NOMO-1 treated with DMSO at 0.1 percent for 48 hours (cell line): ENCODE results near the gene TECPR2.

Source experiments
- DNase-seq: peaks from one replicate; lab custom pipeline; 2025; ENCODE audit not compliant: unreplicated experiment; lab: John Stamatoyannopoulos, UW

The TECPR2 gene

GRCh38 chr14:102421411-102422057, 58.8 kb downstream of the TECPR2 start:
- DNase-seq, result no peak

DNA sequence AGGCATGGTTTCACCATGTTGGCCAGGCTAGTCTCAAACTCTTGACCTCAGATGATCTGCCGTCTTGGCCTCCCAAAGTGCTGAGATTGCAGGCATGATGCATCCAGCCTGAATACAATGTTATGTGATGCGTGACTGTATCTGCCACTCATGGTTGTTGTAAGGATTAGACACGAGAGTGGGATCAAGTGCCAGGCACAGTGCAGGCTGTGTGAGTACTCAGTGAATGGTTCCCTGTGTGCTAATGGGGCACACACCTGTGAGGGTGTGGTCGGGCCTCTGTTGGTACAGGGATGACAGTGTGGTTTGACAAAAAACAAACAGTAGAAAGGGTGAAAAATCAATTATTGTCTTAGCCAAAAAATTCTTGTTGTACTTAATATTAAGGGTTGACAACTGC, 61.8 kb downstream of the TECPR2 start:
- DNase-seq, result no peak

GRCh38 chr14:102424923-102425322, 62.2 kb downstream of the TECPR2 start:
- no peak for DNase-seq

DNA sequence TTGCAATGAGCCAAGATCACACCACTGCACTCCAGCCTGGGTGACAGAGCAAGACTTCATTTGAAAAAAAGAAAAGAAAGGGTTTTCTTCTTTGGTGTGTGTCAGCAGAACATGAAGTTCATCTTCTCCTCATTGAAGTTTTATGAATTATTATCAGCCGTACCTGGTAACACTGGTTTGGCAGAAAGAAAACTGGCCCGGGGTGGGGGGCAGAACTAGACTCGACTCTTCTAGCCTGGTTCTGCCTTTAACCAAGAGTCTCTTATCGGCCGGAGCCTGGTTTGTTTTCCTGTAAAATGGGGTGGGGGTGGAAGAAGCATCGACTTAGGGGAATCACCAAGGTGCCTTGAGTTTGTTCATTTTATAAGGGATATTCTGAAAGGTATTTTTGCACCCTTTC, 64.1 kb downstream of the TECPR2 start:
- no peak for DNase-seq

- DNase-seq, result no peak
Measured at GRCh38 chr14:102427642-102428041, 64.9 kb downstream of the TECPR2 start.

- DNase-seq, result no peak
Measured at GRCh38 chr14:102430212-102430908, 67.6 kb downstream of the TECPR2 start.

DNA sequence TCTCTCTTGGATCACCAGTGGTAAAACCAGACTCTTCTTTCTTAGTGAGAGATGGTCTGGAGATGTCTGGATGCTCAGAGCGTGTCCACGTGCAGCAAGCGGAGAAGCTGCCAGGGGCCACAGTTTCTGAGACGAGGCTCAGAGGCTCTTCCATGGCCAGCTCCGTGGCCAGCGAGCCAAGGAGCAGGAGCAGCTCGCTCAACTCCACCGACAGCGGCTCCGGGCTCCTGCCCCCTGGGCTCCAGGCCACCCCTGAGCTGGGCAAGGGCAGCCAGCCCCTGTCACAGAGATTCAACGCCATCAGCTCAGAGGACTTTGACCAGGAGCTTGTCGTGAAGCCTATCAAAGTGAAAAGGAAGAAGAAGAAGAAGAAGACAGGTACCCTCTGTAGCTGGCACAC, 69.0 kb downstream of the TECPR2 start:
- DNase-seq, result no peak

GRCh38 chr14:102434647-102435175, 72.0 kb downstream of the TECPR2 start:
- DNase-seq, result no peak

GRCh38 chr14:102437997-102438915, 75.5 kb downstream of the TECPR2 start:
- DNase-seq, result peak; percentile 44

GRCh38 chr14:102439556-102439955, 76.8 kb downstream of the TECPR2 start:
- DNase-seq, result no peak

- no peak for DNase-seq
Measured at GRCh38 chr14:102440392-102440791, 77.7 kb downstream of the TECPR2 start.

- no peak for DNase-seq
Measured at GRCh38 chr14:102442241-102443211, 79.8 kb downstream of the TECPR2 start.

GRCh38 chr14:102445066-102445465, 82.3 kb downstream of the TECPR2 start:
- no peak for DNase-seq

DNA sequence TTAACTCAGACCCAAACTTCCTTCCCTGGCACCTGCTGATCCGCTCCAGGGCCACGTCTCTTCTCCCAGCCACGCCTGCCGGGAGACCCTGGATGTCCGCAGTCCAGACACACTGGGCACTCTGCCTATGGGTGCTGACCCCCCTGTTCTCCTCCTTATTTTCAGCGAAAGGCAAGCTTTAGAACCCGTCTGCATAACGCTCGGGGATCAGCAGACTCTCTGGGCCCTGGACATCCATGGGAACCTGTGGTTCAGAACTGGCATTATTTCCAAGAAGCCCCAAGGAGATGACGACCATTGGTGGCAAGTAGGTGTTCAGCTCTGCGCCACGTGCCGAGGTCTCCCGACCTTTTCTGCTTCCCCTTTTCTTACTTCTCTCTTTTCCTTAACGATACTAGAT, 82.9 kb downstream of the TECPR2 start:
- no peak for DNase-seq

DNA sequence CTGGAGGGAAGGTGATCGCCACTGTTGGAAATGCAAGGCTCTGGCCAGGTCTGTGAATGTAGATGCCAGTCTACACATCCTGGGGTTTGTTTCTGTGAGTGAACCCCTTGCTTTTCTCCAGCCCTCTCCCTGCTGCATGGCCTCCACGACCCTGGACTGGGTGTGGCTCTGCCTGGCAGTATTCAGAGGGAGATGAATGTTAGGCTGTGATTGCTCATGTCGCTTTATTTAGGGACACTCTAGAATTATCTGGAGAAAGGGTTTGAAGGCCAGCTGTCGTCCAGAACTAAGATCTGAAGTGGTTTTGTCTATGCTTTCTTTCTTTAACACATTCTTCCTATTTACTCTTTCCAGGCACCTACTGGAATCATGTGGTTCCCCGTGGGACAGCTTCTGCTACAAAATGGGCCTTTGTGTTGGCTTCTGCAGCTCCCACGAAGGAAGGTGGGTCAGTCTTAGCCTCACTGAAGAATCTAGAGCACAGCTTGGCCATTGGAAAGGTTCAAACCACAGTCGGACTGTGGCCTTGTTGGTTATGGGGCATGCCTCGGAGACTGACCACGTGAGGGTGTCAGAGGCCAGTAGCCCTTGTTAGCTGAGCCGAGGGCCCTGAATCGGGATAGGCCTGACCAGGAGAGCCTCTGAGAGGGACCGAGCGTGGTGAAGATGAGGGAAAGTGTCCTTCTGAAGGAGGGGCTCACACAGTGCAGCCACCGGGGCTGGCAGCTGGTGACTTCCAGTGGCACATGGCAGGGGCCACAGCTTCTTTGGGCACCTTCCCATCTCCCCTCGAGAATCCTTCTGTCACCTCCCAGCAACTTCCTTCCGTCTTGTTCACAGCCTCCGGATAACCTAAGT, 87.7 kb downstream of the TECPR2 start:
- no peak for DNase-seq

DNA sequence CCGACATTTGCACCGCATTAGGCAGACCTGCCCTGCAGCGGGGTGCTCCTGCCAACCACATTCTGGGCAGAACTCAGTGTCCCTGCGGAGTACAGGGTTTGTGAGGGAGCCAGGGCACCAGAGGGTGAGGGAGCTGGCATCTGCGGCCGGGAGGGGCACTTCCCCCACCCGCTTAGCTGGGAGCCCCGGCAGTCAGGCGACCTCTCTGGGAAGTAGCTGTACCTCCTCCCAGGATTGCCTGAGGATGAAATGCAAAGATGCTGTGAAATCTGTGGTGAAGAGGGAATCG, 88.3 kb downstream of the TECPR2 start:
- no peak for DNase-seq

DNA sequence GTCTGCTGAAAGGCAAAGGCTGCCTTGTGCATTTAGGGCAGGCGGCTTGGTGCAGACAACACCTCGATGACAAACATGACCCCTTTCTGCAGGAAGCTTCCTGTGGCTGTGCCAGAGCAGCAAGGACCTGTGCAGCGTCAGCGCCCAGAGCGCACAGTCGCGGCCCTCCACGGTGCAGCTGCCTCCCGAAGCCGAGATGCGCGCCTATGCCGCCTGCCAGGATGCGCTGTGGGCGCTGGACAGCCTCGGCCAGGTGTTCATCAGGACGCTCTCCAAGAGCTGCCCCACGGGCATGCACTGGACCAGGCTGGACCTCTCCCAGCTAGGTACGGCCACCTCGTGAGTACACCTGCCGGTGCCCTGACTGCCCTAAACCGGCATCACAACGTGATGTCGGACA, 89.6 kb downstream of the TECPR2 start:
- no peak for DNase-seq

DNA sequence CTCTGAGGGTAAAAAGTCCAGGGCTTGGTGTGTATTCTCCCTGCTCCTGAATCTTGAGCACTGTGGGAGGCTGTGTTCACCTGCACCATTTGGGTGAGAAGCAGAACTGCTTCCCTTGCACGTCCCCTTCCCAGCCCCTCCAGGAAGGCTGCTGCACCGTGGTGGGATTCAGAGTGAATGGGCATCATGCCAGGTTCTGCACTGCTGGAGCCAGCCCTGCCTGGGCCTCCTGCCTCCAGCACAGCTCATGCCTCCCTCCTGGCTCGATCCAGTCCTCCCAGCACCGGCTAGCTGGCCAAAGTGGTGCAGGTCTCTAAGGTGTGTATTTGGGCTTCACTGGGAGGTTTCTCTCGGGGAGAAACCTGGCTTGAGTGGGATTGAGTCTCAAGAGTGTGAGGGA, 92.0 kb downstream of the TECPR2 start:
- DNase-seq, result no peak

GRCh38 chr14:102457509-102457908, 94.8 kb downstream of the TECPR2 start:
- no peak for DNase-seq
